H54 (cell line): ENCODE results near the gene YJEFN3.

Experiments
- DNase-seq: peaks from one replicate; pipeline ENCODE4 v3.0.0; 2011; ENCODE audit warnings: low spot score, mixed read lengths; ENCODE audit not compliant: insufficient read length
- FAIRE-seq: peaks from 3 replicates; lab custom pipeline; 2011; peaks lifted over from hg19 to GRCh38; lab: Jason Lieb, UNC
- POLR2A ChIP-seq: IDR thresholded peaks from 2 replicates; pipeline ENCODE4 v1.6.1; 2011; ENCODE audit warnings: low read depth, mild to moderate bottlenecking, low read length

Gene YJEFN3

DNA sequence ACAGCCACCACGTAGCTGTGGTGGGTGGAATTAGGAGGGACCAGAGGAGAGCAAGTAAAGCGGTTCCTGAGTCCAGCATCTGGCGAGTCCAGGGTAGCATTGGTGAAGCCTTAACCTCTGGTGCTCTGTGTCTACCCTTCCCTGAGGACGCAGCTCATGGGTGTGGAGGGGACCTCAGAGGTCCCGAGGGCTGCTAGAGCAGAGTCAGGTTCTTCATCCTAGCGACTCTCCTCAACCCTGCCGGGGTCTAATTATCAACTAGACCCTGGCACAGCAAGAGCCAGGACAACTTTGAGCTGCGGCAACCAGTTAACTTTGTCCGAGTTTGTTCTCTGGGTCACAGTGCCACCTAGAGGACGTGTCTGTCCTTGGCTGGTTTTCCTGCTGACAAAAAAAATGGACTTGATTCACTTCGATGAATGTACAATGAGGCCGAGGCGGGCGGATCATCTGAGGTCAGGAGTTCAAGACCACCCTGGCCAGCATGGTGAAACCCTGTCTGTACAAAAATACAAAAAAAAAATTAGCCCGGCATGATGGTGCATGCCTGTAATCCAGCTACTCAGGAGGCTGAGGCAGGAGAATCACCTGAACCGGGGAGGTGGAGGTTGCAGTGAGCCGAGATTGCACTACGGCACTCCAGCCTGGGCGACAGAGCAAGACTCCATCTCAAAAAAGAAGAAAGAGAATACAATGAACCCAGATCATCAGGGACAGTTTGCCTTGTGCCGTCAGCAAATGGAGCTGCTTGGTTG, 38.3 kb upstream of the YJEFN3 start:
- peak; percentile 79 for DNase-seq
- no peak for FAIRE-seq

DNA sequence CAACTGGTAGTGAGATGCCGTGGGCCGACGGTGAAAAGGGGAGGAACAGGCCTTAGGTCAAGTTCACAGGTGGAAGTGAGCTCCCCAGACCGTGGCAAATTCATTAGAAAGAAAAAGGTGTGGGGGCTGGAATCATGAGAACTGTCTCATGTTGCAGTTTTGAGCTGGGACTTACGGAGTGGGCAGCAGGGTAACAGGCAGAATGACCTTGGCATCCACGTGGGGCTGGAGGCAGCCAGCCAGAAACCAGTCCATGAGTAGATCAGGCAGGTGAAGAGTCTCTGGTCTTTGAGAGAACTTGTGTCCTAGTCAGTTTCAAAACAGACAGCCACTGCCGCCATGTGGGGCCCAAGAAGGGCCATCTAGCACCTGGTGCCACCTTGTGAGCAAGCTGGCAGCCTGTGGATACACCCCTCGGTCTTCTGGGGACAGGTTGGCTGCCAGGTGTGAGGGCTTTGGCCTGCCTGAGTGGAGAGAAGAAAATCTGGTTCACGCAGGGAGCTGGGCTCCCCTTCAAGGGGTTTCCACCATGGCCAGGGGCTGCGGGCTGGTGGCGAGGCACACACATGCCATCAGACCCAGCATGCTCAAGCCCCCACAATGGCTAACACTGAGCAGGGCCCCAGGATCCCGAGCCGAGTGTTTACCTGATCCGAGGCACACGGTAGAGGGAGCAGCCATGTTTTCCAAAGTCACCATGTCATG, 37.2 kb upstream of the YJEFN3 start:
- no peak for TF ChIP-seq POLR2A
- DNase-seq (no peak), FAIRE-seq (no peak)

More for the DNA sequence above, 38.3 kb upstream of the YJEFN3 start:
- no peak for TF ChIP-seq POLR2A

DNA sequence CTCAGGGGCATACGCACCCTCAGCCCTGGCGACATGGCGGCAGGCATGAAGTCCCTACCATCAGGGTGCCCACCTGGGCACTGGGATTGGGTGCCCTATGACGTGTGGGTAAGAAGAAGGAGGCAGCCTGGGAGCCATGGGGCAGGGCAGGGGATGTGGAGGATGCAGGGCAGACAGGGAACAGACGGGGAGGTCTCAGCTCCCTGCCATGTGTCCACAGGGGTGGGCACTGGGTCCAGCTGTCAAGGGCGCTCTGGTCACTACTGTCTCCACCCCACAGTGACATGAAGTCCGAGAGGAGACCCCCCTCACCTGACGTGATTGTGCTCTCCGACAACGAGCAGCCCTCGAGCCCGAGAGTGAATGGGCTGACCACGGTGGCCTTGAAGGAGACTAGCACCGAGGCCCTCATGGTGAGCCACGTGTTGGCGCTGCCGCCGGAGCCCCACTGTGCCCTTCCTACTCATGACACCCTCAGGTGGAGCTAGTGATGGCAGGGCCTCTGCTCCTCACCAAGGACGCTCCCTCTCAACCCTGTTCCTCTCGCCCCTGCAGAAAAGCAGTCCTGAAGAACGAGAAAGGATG, 36.6 kb upstream of the YJEFN3 start:
- DNase-seq (no peak), FAIRE-seq (no peak)
- no peak for TF ChIP-seq POLR2A

DNA sequence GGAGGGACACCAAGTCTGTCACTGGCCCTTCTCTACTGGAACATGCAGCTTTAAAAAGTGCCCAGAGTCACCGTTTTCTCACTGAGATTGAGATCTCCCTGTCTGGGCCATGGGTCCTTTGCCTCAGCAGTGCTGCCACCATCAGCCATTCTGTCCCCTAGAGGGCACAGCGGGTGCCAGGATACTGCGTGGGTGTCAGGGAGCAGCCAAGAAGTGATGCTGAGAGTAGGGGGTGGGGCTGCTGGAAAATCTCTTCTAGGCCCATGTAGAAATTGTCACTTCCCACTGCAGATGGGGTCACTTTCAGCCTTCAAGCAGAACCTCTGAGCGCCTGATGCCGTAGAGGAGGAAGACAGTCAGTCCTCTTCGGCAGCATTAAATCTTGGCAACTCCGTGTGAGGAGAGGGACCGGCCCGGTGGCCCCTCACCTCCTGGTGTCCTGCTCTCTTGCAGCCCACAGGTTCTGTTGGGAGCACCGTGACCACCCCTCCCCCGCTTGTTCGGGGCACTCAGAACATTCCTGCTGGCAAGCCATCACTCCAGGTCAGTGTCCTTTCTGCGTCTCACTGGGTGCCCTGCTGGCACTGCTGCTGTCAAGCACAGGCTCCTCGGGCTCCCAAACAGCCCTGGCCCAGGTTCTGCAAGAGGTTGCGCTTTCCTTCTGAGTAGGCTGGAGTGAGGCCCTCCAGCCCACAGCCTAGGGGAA, 34.7 kb upstream of the YJEFN3 start:
- no peak for DNase-seq
- FAIRE-seq: no peak
- TF ChIP-seq POLR2A: no peak

DNA sequence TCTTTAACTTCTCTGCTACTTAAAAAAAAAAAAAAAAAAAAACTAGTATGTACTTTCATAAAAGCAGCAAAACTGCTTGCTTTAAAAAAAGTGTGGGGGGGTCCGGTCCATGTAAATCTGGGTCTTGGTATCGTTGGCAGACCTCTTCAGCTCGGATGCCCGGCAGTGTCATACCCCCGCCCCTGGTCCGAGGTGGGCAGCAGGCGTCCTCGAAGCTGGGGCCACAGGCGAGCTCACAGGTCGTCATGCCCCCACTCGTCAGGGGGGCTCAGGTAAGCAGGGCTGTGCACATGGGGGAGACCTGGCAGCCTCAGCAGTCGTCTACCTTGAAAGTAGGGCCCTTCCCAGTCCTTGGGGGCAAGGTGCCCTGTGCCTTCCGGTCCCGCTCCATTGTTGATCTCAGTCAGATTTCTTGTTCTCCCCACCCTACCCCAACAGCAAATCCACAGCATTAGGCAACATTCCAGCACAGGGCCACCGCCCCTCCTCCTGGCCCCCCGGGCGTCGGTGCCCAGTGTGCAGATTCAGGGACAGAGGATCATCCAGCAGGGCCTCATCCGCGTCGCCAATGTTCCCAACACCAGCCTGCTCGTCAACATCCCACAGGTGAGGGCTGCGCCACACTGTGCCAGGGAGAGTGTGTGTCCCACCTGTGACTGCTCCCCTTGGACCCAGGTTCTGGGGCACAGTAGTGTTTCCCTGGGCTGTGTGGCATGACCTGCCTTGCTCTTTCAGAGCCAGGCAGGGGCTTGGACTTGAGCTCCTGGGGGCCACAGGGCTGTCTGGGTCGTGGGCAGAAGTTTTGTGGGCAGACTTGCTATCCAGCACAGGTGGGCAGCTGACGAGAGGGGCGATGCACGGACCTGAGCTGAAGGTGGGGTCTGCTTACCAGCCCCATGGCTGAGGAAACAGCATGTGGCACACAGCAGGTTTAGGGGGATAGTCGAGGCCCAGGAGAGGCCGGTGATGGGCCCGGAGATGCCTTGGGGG, 32.8 kb upstream of the YJEFN3 start:
- DNase-seq (no peak), FAIRE-seq (no peak)
- no peak for TF ChIP-seq POLR2A

DNA sequence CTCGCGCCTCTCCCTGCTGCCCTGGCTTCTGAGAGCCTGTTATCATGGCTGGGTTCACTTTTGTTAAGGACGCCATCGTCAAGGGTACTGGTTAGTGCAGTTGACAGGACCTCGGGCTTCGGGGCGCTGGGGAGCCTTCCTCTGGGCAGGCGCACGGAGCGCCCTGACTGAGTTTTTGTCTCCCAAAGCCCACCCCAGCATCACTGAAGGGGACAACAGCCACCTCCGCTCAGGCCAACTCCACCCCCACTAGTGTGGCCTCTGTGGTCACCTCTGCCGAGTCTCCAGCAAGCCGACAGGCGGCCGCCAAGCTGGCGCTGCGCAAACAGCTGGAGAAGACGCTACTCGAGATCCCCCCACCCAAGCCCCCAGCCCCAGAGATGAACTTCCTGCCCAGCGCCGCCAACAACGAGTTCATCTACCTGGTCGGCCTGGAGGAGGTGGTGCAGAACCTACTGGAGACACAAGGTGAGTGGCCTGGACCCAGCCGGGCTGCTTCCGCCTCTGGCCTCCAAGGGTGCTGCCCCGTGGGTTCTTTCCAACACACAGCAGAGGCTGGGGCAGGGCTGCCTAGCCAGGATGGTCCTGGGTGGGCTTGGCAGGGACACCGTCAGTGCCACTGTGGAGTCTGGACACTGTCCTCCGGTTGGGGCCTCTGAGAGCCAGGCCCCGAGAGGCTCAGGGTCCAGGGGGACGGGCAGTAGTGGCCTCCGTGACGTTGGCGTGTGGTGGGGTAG, 30.3 kb upstream of the YJEFN3 start:
- no peak for TF ChIP-seq POLR2A
- FAIRE-seq (no peak), DNase-seq (no peak)

DNA sequence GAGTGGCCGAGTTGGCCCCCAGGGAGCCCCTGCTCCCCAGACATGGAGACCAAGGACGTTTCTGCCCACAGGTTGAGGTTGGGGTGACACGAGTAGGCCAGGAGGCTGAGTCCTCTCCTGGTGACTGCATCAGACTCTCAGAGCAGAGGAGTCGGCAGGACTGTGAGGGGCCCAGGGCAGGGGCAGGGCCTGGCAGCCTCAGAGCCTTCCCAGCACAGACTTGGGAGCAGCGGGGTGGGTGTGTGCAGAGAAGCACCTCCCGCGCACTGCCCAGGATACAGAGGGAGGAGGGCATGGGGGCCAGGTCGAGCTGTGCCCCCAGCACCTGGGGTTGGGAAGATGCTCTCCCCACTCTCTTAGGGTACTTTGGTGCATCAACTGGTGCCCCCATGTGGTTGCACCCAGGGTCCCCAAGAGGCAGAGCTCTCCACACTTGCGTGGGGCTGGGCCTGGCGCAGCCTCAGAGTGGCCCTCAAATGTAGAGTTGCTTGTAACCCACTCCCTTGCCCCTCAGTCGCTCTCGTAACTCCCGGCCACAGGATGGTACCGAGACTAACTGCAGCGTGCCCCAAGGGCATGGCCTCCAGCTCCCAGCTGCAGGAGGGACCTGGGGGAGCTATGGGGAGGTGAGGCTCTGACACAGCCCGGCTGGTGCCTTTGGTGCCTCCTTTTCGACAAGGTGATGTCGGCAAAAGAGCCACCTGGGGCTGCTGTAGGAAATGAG, 29.3 kb upstream of the YJEFN3 start:
- FAIRE-seq: no peak
- TF ChIP-seq POLR2A: no peak

DNA sequence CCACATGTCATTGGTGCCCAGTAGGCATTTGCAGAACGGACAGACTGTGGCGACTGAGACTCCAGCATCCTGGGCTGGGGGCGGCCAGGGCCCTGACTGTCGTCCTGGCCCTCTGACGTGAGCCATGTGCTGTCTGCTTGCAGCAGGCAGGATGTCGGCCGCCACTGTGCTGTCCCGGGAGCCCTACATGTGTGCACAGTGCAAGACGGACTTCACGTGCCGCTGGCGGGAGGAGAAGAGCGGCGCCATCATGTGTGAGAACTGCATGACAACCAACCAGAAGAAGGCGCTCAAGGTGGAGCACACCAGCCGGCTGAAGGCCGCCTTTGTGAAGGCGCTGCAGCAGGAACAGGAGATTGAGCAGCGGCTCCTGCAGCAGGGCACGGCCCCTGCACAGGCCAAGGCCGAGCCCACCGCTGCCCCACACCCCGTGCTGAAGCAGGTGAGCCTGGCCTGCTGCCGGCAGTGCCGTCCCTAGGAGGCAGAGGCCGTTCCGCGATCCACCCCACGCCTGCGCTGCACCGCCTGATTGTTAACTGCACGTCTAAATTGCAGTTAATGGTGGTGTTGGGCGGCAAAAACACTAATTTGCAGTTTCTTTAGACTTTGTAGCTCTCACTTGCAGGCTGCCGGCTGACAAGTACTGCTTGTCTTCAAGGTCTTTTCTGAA, 27.6 kb upstream of the YJEFN3 start:
- no peak for DNase-seq
- no peak for FAIRE-seq
- TF ChIP-seq POLR2A: no peak

More for the DNA sequence above, 29.3 kb upstream of the YJEFN3 start:
- no peak for DNase-seq

DNA sequence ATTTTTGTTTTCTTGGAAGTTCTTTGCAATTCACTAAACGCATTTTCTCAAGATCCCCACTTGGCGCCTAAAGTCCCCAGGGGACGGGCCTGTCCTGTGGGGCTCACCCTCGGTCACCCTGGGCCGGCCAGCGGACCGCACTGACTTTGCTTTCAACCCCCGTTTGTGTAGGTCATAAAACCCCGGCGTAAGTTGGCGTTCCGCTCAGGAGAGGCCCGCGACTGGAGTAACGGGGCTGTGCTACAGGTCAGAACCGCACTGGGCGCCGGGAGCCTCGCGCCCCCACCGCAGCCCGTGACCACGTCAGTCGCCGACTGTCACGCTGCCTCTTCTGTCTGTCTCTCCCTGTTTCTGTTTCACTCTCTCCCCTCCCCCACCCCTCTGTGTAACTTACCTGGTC, 26.9 kb upstream of the YJEFN3 start:
- no peak for TF ChIP-seq POLR2A
- no peak for DNase-seq
- no peak for FAIRE-seq

DNA sequence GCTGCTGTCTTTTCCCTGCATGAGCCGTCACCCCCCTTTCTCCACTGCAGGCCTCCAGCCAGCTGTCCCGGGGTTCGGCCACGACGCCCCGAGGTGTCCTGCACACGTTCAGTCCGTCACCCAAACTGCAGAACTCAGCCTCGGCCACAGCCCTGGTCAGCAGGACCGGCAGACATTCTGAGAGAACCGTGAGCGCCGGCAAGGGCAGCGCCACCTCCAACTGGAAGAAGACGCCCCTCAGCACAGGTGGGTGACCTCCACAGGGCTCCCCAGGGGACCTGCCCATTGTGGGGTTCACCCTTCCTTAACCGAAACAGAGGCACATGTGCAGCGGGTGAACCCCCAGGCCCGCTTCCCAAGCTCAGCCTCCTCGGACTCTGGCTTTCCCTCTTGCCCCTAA, 26.4 kb upstream of the YJEFN3 start:
- no peak for DNase-seq
- TF ChIP-seq POLR2A: no peak
- FAIRE-seq: no peak
